Inflammatory macrophage (primary cell): Measurements from ENCODE around the gene HOXD9.

Source experiments
- DNase-seq, 2 donors: peaks; one replicate each; pipeline ENCODE4 v3.0.0-alpha.2; 2020 to 2022
- total RNA-seq, 18 experiments: gene quantifications; one replicate each; lab custom pipeline; 2026; ENCODE audit warnings: mixed read lengths in 6 of 18, inconsistent platforms in 2 of 18; lab: John Stamatoyannopoulos, UW

Gene HOXD9
- total RNA-seq = 0 to 0.06 (median 0) reads per million in 18 experiments

DNA sequence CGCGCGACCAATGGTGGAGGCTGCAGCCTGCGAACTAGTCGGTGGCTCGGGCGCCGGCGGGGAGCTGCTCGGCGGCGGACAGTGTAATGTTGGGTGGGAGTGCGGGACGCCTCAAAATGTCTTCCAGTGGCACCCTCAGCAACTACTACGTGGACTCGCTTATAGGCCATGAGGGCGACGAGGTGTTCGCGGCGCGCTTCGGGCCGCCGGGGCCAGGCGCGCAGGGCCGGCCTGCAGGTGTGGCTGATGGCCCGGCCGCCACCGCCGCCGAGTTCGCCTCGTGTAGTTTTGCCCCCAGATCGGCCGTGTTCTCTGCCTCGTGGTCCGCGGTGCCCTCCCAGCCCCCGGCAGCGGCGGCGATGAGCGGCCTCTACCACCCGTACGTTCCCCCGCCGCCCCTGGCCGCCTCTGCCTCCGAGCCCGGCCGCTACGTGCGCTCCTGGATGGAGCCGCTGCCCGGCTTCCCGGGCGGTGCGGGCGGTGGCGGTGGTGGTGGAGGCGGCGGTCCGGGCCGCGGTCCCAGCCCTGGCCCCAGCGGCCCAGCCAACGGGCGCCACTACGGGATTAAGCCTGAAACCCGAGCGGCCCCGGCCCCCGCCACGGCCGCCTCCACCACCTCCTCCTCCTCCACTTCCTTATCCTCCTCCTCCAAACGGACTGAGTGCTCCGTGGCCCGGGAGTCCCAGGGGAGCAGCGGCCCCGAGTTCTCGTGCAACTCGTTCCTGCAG, at the start of gene HOXD9:
TSS of gene HOXD9 (plus strand) at position 37 of the 728 bp plus-strand sequence. CDS start at position 87, 50 bp downstream.
- DNase-seq = no peak

- DNase-seq = no peak
Observed at GRCh38 chr2:176072951-176073904, 49.3 kb upstream of the HOXD9 start.

DNA sequence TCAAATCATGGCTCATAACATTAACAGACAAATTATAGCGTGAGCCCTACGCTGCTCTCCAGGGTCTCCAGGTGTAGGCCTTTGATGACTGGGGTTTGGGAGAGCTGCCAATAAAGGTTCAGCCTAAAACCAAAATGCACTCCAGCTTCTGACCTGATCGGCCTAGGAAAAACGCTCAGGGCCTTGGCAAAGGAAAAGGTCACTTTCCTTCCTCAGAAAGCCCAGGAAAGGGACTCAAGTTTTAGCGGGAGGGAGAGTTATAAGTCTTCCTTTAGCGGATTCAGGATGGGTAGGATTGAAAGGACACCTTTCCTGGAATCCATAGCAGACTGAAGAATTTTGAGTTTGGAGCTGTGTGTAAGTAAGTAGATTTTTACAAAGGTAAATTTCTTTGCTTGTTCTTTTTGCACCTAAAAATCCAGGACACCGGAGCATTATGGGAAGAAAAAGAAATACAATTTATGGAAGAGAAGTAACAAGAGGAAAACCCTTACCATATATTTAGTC, 47.5 kb upstream of the HOXD9 start:
- no peak for DNase-seq

GRCh38 chr2:176075481-176075880, 47.0 kb upstream of the HOXD9 start:
- DNase-seq = no peak

DNA sequence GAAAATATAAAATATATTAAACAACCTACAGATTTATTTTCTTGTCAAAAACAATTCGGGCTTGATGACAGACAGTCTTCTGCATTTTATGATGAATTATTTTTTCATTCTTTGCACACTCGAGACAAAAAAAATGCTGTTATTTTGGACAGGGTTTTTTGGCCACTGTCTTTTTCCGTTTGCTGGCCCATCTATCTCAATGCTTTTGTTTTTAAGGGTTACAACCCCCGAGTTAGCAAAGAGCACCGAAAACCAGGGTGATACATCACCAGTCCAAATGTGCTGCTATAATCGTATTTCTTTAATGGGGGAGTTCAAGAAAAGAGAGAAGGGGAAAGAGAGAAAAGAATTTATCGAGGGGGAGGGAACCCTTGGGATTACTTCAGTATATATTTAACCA, 46.5 kb upstream of the HOXD9 start:
- no peak for DNase-seq

DNA sequence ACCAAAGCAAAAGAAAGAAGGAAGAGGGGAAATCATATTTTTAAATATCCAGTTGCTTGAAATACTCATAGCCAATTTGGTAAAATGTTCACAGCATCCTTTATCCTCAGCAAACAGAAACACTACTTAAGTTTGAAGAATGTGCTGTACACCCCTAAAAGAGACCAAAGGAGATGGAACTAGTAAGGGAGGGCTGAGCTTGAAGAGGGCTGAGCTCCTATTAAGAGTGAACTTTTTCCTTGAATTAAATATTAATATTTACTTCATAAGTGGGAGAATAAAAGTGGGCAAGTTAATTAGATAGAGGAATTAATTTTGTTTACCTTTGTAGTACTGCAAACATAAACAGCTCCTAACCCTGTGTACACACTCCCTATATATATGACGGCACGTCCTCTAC, 45.7 kb upstream of the HOXD9 start:
- DNase-seq = no peak

DNA sequence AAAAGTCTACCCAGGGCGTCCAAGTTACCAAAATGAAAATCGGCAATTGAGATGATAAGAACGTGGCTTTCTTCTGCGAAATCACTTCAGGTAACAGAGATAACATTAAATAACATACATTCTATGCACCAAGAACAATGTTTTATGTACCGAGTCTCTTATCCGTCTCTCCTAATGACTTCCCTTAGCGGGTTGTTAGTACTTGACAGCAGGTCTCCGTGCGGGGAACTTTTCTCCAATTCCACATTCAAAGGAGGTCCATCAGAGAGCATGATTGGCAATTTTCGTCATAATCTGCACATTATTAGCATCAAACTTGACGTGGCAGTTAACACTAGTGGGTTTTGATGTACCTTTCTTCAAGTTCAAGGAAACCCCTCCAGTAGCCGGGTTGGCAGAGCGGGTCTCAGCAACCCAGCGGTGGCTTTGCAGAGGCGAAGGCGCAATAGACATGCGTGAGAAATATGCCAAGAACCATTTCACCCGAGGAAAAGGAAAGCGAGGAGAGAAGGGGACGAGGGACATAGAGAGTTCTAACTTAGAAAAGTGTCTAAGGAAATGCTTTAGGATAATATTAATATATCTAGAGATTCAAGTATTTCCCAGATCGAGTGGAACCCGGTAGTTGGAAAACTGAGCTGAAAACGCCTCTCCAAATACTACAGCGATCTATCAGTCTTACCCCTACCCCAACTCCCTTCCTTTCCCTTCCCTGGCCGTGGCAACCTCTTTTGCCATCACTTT, 43.8 kb upstream of the HOXD9 start:
- no peak for DNase-seq

GRCh38 chr2:176079285-176079830, 43.2 kb upstream of the HOXD9 start:
- DNase-seq = no peak

- DNase-seq = no peak
Observed at GRCh38 chr2:176079831-176080539, 42.5 kb upstream of the HOXD9 start.

DNA sequence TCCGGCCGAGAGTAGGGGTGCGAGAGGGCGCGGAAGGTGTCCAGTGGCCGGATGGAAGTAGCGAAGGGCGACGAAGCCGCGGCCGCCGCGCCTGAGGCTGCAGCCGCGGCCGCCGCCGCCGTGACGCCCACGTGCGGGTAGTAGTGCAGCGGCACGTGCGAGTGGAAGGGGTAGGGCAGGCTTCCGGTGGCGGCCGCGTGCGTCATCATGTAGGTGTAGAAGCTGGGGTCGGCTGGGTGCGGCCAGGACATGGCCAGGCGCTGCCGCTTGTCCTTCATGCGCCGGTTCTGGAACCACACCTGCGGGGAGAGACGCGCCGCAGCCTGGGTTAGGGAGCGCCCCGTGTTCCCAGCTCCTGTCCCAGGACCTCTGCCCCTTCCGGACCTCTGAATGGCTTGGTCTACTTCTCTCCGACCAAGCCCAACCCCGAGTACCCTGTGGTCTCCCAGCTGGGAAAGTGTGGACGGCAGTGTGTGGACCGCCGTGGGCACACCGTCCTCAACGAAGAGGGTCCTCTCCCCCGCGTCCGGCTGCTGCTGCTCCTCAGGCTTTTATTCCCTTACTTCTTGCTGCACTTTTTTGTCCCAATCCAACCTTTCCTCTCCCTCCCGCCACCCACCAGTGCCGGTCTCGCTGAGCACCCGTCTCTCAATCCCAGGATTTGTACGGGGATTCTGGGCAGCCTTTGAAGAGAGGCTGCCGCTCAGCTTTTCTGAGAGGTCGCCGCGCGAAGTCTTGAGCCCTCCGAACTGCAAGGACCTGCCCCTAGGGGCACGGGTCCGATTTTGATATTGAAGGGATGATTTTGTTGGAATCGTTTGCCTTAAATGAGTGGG, 41.8 kb upstream of the HOXD9 start:
- no peak for DNase-seq

DNA sequence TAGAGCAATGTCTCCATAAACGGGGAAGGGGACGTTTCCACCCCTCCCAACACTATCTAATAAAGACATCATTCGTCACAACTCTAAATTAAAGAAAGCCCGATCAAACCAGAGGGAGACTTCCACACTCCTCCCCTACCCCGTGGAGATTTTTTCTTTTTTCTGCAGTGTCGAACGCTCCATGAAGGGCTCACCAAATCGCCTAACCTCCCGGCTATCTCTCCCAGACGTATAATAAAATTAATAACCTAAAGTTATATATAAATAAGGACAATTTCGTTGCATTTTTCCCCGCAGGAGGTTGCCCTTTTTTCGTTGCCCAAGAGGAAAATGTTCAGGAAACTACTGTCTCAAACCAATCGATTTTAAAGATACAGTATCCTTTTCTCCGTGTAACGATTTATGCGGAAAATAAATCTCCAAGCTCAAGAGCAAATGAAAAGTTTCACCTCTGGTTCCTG, 41.1 kb upstream of the HOXD9 start:
- DNase-seq = no peak

DNA sequence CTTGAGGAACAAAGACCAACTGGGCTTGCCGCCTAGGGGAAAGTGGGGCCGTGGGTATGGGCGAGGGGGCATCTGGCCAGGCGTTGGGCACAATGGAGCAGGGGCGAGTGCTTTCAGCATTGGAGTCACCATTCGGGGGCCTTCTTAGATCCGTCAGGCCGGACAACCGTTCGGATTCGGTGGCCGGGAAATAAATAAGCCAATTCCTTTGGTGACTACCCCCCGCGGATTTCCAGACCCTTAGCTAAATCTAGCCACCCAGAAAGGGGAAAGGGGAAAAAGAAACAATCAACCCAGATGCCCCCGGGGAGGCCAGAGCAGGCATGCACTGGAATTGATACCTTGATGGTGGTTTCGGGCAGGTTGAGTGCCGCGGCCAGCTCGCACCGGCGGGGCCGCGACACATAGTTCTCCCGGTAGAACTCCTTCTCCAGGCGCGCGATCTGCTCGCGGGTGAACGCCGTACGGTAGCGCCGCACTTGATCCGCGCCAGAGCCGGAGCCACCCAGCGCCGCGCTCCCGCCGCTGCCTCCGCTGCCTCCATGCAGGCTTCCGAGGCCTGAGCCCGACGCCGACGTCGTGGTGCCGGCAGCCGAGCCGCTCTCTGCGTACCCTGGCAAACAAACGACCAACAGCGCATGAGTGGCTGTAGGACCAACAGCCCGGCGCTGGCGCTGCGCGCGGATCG, 40.5 kb upstream of the HOXD9 start:
- no peak for DNase-seq

GRCh38 chr2:176082525-176082823, 40.0 kb upstream of the HOXD9 start:
- no peak for DNase-seq

- no peak for DNase-seq
Observed at GRCh38 chr2:176082824-176083751, 39.4 kb upstream of the HOXD9 start.

DNA sequence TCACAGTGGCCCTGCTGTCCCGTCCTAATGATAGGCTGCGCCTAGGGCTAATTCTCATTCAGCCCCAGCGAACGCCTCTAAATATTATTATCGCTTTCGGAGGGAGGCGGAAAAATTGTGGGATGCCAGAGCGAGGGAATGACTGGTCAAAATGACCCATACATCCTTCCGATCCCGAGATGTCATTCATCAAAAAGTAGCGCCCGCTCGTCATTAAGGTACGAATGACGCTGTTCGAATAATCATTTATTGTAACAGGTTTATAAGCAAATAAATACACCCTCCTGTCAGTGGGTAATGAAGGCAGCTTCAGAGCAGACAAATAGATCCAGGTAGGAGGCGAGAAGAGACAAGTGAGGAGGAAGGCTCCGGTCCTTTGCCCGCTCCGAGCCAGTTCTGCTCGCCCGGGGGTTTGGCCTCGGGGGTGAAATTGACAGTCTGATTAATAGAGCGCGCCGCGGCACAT, 38.7 kb upstream of the HOXD9 start, which contains the start of gene EVX2:
TSS of gene EVX2 (minus strand) at position 167 of the 466 bp plus-strand sequence. CDS start 186 bp downstream, outside the sequence.
- no peak for DNase-seq

DNA sequence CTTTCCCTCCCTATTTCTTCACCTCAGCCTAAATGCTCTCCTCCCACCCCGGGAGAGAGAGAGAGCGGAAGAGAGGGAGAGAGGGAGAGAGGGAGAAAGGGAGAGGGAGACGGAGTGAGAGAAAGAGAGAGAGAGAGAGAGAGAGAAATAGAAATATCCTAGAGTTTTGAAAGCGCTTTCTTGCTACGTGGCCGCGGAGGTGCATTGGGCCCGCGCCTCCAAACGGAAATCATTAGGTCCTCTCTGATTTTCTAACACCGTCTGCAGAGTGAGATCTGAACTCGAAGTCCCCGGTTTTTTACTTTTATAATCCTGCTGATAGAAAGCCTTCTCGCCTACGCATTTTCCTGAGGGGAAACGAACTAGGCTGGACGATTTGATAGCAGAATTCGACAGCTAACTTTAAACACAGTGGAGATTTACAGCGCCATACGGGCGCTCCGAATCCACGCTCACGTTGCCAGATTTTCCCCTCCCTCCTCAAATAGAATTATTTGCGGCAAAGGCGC, 37.9 kb upstream of the HOXD9 start:
- no peak for DNase-seq

GRCh38 chr2:176085120-176085788, 37.3 kb upstream of the HOXD9 start:
- no peak for DNase-seq
